ENCODE measurements around the gene MN1.

DNA sequence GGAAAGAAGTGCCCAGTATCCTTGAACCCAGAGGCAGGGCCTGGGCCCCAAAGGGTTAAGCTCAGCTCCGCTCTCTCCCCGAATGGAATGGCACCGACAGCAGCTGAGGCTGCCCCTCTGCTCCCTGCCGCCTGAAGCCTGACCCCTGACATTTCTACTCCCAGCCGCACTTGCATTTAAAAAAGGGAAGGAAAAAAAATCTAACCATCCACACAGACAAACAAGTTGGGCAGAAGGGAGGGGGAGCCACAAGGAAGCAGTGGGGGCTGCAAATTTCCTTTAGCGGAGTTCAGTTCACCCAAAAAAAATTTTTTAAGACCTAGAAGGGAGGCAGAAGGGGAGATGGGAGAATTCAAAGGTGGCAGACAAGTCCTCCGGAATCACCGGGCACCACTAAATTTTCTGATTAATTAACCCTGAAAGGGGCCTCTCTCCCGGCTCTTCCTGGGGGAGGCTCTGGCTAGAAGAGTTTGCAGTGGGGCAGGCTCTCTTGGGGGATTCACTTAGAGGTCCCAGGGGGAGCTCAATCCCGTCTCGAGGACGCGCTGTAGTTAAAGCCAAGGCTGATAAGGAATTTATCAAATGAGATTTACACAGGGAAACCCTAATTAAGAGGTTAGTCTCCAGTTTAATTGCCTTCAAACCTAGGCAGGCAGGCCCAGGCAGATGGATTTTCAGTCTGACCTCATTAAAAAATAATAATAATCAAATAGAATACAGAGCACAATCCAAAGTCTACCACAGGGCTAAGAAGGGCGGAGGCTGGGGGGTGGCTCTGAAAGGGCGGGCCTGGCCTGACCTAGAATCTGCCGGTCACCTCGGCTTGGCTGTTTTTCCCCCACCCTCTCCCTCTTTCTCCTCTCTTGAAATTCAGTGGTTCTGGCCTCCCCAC lies 25.6 kb downstream of the MN1 start:
- TF ChIP-seq, protein P1, sequence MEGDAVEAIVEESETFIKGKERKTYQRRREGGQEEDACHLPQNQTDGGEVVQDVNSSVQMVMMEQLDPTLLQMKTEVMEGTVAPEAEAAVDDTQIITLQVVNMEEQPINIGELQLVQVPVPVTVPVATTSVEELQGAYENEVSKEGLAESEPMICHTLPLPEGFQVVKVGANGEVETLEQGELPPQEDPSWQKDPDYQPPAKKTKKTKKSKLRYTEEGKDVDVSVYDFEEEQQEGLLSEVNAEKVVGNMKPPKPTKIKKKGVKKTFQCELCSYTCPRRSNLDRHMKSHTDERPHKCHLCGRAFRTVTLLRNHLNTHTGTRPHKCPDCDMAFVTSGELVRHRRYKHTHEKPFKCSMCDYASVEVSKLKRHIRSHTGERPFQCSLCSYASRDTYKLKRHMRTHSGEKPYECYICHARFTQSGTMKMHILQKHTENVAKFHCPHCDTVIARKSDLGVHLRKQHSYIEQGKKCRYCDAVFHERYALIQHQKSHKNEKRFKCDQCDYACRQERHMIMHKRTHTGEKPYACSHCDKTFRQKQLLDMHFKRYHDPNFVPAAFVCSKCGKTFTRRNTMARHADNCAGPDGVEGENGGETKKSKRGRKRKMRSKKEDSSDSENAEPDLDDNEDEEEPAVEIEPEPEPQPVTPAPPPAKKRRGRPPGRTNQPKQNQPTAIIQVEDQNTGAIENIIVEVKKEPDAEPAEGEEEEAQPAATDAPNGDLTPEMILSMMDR (IDR thresholded peaks at IDR 0.05) = no peak
- no peak for TF ChIP-seq POLR2A (IDR thresholded peaks at IDR 0.05)
